AG09319 (cell line): ENCODE data around the gene DPP7.
"Not testable (repeated sequence)": the region's sequence is repeated elsewhere in the genome, so short reads cannot be mapped to it uniquely, and the experiment has no call there.

ENCODE experiments used
- DNase-seq: peaks from one replicate; pipeline ENCODE4 v3.0.0-alpha.2; 2010; ENCODE audit warnings: low read depth; ENCODE audit errors: extremely low read depth
- TF ChIP-seq, protein P1 (sequence below): IDR thresholded peaks from 2 replicates; pipeline ENCODE4 v1.5.1; 2011; ENCODE audit warnings: low read depth, mild to moderate bottlenecking, inconsistent platforms, low read length, moderate library complexity

Gene DPP7

DNA sequence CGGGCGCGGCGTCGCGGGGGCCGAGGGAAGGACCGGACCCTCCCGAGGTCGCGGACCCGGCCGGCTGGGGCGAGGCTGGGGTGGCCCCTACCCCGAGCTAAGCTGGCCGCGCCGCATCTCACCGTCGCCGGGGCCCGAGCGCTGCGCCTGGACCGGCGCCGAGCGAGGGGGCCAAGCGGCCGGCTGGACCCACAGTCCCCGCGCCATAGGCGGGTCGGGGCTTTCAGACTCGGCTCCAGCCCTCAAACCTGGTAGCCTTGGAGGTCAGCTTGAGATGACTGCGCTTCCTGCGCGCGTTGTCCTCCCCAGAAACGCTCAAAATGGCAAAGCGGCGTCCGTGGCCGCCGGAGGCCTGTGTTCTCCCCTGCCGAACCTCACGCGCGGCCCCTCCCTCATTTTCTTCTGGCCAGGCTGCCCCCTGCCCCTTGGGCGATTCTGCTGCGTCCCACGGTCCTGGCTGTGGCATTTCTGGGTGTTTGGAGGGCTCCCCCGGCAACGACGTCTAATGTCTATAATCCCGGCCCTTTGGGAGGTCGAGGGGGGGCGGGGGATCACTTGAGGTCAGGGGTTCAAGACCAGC is 15.7 kb upstream of the DPP7 start:
- no peak for DNase-seq
- TF ChIP-seq, protein P1, sequence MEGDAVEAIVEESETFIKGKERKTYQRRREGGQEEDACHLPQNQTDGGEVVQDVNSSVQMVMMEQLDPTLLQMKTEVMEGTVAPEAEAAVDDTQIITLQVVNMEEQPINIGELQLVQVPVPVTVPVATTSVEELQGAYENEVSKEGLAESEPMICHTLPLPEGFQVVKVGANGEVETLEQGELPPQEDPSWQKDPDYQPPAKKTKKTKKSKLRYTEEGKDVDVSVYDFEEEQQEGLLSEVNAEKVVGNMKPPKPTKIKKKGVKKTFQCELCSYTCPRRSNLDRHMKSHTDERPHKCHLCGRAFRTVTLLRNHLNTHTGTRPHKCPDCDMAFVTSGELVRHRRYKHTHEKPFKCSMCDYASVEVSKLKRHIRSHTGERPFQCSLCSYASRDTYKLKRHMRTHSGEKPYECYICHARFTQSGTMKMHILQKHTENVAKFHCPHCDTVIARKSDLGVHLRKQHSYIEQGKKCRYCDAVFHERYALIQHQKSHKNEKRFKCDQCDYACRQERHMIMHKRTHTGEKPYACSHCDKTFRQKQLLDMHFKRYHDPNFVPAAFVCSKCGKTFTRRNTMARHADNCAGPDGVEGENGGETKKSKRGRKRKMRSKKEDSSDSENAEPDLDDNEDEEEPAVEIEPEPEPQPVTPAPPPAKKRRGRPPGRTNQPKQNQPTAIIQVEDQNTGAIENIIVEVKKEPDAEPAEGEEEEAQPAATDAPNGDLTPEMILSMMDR: no peak

DNA sequence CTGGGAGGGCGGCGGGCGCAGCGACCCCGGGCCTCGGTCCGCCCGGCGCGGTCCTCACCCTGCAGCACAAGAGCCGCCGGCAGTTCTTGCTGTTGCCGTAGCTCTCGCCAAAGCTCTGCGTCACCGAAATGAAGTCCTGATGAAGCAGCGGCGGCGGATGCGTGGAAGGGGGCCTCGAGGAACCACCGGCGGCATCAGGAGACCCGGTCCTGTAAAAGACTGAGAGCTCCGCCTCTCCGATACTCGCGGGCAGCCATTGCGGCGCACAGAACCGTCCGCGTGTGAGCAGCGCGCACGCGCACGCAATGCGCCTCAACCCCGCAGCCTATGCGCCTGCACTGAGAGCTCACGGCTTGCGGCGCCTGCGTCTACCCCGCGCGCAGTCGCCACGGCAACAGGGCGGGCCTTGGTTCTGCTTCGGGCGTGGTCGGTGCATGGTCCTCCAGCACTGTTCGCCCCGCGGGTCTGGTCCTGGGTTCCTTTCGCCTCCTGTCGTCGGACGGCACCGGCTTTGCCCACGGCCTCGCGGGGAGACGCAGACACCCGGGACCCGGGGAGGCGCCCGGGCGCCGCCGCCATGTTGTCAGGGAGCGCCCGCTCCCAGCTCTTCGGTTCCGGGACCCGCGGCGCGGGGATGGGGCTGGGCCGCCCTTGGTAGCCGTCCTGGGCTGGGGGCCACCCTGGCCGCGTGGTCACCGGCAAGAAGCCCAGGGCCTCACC is 15.1 kb upstream of the DPP7 start:
- DNase-seq: peak; percentile 75
- TF ChIP-seq, protein P1: no peak

DNA sequence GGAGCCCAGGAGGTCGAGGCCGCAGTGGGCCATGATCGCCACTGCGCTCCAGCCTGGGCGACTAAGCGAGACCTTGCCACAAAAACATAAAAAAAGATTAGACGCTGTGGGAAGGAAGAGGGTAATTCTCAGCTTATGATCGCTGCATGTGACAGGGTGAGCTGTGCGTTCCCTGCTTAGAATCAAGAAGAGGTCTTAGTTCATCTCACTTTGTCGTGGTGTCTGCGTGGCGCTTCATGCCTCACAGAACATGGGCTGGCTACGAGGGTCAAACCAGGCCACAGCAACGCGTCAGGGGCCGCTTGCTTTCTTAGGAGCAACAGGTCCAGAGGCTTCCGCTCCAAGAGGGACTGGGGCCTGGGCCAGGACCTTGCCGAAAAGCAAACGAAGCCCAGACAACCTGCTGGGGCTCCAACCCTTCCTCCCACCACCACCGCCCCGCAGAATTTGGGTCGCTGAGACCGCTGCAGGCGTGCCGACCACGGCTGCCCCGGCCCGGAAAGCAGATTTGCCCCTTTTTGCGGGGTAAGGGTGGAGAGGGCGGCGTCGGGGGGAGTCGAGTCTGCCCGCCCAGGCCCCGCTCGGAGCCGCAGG is 14.4 kb upstream of the DPP7 start:
- TF ChIP-seq, protein P1: no peak
- no peak for DNase-seq

DNA sequence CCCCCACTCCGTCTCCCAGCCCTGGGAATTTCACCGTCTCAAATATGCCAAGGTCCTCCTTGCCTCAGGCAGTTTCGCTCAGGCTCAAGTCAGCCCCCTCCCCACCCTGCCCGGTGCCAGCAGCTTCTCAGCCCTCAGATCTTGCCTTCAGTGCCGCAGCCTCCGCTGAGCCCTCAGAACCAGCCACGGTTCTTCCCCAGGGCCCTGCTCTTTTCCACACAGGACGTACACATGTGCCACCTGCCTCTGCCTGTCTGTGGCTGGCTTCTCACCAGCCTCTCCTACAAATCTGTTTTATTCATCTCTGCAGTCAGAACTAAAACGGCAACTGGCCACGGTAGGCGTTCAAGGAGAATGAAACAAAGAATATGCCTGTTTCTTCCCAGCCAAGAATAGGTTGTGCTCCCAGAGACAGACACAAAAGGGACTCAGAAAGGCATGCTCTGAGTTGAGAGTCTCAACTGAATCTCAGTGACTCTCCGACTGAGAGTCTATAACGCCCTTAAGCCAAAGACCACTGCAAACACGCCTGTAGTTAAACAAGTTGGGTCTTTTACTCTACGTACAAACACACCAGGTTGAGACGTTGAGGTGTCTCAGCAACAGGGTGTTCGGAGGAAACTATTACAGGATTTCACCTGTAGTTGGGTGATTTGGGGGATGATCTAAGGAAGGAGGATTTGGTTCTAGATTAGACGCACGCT is 13.8 kb upstream of the DPP7 start:
- TF ChIP-seq, protein P1: no peak
- no peak for DNase-seq

DNA sequence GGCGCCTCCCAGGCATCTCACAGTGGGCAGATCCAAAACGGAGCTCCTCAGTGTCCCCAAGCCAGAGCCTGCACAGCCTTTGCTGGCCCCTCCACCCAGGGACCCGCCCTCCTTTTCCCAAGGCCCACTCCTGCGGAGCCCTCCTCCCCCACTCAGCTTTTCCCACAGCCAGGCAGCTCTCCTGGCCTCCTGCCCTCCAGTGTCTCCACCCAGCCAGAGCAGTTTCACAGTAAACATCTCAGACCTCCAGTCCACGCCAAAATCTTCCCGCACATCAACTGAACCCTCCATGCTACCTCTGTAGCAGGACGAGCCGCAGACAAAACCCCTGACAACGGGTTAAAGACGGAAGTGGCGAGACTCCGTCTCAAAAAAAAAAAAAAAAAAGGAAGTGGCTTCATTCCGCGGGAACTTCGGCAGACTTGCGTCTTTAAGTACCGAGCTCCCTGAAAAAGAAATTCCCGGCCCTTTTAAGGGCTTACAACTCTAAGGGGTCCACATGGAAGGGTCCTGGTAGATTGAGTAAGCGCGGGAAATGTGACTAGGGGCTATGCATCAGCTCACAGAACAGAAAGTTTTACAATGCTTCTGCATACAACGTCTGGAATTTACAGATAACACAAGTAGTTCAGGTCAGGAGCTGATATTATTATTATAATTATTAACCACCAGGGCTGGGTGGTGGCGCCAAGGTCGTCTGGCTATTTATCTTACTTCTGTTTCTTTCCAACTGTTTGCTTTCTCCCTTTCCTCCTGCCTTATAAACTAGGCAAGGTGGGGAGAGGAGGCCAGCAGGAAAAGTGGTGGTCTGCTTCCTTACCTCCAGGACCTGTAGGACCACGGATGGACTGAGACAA is 13.0 kb upstream of the DPP7 start:
- TF ChIP-seq, protein P1: no peak
- no peak for DNase-seq

DNA sequence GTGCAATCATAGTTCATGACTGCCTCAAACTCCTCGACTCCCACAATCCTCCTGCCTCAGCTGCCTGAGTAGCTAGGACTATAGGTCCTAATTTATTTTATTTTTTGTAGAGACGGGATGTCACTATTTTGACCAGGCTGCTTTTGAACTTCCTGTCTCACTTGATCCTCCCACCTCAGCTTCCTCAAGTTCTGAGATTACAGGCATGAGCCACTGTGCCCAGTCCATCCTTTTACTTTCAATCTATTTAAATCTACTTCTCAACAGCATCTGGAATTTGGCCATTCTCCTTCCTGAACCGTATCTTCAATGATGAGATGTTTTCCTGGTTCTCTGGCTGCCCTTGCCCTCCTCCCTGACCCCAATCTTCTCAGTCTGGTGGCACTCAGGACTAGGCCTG is 12.3 kb upstream of the DPP7 start:
- DNase-seq: no peak
- TF ChIP-seq, protein P1: no peak

DNA sequence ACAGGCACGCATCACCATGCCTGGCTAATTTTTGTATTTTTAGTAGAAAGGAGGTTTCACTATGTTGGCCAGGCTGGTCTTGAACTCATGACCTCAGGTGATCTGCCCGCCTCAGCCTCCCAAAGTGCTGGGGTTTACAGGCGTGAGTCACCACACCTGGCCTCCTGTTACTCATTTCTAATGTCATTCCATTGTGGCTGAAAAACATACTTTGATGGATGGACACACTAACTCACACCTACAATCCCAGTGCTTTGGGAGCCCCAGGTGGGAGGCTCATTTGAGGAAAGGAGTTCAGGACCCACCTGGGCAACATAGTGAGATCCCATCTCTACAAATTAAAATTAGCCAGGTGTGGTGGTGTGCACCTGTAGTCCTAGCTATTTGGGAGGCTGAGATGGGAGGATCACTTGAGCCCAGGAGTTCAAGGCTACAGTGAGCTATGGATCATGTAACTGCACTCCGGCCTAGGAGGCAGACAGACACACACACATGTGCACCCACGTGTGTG is 9.5 kb upstream of the DPP7 start:
- DNase-seq: not testable (repeated sequence)
